Natural killer cell treated with Interleukin-12 subunit alpha and Interleukin-12 subunit beta and Interleukin-15 and Interleukin-18, amount 100 ng/mL, for 72 hours (primary cell): ENCODE results near the gene NCK2. TPM values are rescaled to one million over a fixed set of nuclear protein-coding genes. Genes with fewer than 3 reads are reported as not detected.

Source experiments
- ATAC-seq, 2 donors: fragments of 150-1000 bp; cut with Tn5 transposase in 1 of 2; sonication (Bioruptor Pico), chemical (Tn5 transposase) in 1 of 2; 2 replicates each; pipeline ENCODE4 v1.10.0; 2021
- DNase-seq: peaks from one replicate; pipeline ENCODE4 v3.0.0; 2022; ENCODE audit warnings: low spot score
- H3K27ac Mint-ChIP-seq, 2 donors: 1 replicate in 1 of 2; 2 replicates in 1 of 2; pipeline ENCODE4 v1.8.0; 2022; ENCODE audit warnings: mixed read lengths in 2 of 2, mild to moderate bottlenecking in 1 of 2, moderate library complexity in 1 of 2
- H3K27me3 Mint-ChIP-seq, 2 donors: 1 replicate in 1 of 2; 2 replicates in 1 of 2; pipeline ENCODE4 v1.8.0; 2022; ENCODE audit warnings: mixed read lengths in 2 of 2
- H3K36me3 Mint-ChIP-seq: one replicate; pipeline ENCODE4 v1.8.0; 2022; ENCODE audit warnings: mixed read lengths
- H3K4me1 Mint-ChIP-seq, 2 donors: 1 replicate in 1 of 2; 2 replicates in 1 of 2; pipeline ENCODE4 v1.8.0; 2022; ENCODE audit warnings: low read depth in 2 of 2, mixed read lengths in 2 of 2, mild to moderate bottlenecking in 1 of 2
- H3K4me3 Mint-ChIP-seq: one replicate; pipeline ENCODE4 v1.8.0; 2022; ENCODE audit warnings: mixed read lengths
- H3K9me3 Mint-ChIP-seq: 2 replicates; pipeline ENCODE4 v1.8.0; 2022; ENCODE audit warnings: mixed read lengths
- total RNA-seq, 2 donors: library from RNA; stranded (reverse); gene quantifications; one replicate each; pipeline ENCODE4 v1.2.3, GENCODE V29; 2022

NCK2 gene
- total RNA-seq, 2 donors from 2014 or later: 44.7 to 47.4 TPM

- Mint-ChIP-seq H3K27me3 (no peaks in the 10 kb centered on the region), H3K27ac (peak overlapping the region; percentile 28 to 45), H3K4me3 (peak overlapping the region; percentile 15), H3K9me3 (no peaks in the 10 kb centered on the region), H3K36me3 (peaks cover 13% of the 10 kb centered on the region), H3K4me1 (peaks cover 60 to 62% of the 10 kb centered on the region in 2 donors)
- ATAC-seq (peak in 1 of 2 donors; percentile 26), DNase-seq (no peak)
Observed at GRCh38 chr2:105858868-105859693, 114.4 kb downstream of the NCK2 start.

GRCh38 chr2:105859694-105859951 lies 114.9 kb downstream of the NCK2 start:
- Mint-ChIP-seq H3K36me3 (peaks cover 13% of the 10 kb centered on the region), H3K9me3 (no peaks in the 10 kb centered on the region), H3K27ac (peak overlapping the region in 1 of 2 donors; percentile 45), H3K4me1 (peaks cover 66 to 67% of the 10 kb centered on the region in 2 donors), H3K4me3 (no peak overlapping the region), H3K27me3 (no peaks in the 10 kb centered on the region)
- no peak for DNase-seq
- ATAC-seq: no peak

- Mint-ChIP-seq H3K27ac (peak overlapping the region in 1 of 2 donors; percentile 45), H3K27me3 (no peaks in the 10 kb centered on the region), H3K4me3 (no peak overlapping the region), H3K36me3 (peaks cover 13% of the 10 kb centered on the region), H3K4me1 (peaks cover 71 to 77% of the 10 kb centered on the region in 2 donors), H3K9me3 (no peaks in the 10 kb centered on the region)
- ATAC-seq (no peak), DNase-seq (no peak)
Observed at GRCh38 chr2:105860567-105860966, 115.9 kb downstream of the NCK2 start.

DNA sequence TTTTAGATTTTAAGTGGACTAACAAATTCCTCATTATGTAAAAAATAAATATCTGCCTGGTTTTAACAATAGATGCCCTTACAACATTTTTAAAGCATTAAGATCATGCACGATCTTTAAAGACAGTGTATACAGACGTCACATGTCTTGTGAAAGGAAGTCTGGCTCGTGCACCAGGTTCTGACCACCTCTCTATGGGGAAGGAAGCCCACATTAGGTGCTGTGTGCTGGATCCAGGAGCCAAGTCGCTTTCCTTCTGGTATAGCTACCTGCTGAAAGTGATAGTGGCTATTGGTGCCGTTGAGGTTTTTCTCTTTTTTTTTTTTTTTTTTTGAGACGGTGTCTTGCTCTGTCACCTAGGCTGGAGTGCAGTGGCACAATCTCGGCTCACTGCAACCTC lies 116.5 kb downstream of the NCK2 start:
- Mint-ChIP-seq H3K4me3 (no peak overlapping the region), H3K4me1 (peaks cover 68 to 75% of the 10 kb centered on the region in 2 donors), H3K9me3 (no peaks in the 10 kb centered on the region), H3K27ac (no peak overlapping the region), H3K27me3 (no peaks in the 10 kb centered on the region), H3K36me3 (peaks cover 10% of the 10 kb centered on the region)
- ATAC-seq: no peak
- no peak for DNase-seq

DNA sequence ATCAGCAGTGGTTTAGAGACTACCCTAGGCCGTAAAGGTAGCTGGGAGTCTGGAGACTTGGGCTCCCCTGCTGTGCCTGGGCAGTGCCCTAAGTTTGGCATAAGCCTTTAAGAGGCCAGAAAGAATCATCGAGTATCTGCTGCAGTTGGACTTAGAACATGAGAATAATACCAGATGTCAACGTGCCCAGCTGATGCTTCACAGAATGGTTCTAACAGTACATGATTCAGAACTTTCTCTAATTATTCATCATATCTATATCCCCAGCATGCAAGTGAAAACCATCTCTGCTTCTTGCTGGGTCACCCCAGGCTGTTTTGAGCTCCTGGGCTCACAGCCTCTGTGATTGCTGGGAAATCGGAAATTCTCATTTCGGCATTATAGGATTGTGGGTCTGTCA lies 118.1 kb downstream of the NCK2 start:
- H3K27me3 Mint-ChIP-seq: no peaks in the 10 kb centered on the region
- H3K4me3 Mint-ChIP-seq: no peak overlapping the region
- H3K27ac Mint-ChIP-seq: peak overlapping the region in 1 of 2 donors; percentile 37
- DNase-seq (no peak), ATAC-seq (no peak)
- peaks cover 60 to 62% of the 10 kb centered on the region in 2 donors for H3K4me1 Mint-ChIP-seq
- H3K36me3 Mint-ChIP-seq: peaks cover 1% of the 10 kb centered on the region
- no peaks in the 10 kb centered on the region for H3K9me3 Mint-ChIP-seq

GRCh38 chr2:105864262-105864661 lies 119.5 kb downstream of the NCK2 start:
- ATAC-seq: peak; percentile 38 to 53
- Mint-ChIP-seq H3K27ac (peak overlapping the region; percentile 31 to 70), H3K4me3 (peak overlapping the region; percentile 9), H3K36me3 (no peaks in the 10 kb centered on the region), H3K27me3 (no peaks in the 10 kb centered on the region), H3K4me1 (peaks cover 53 to 63% of the 10 kb centered on the region in 2 donors), H3K9me3 (no peaks in the 10 kb centered on the region)
- no peak for DNase-seq

- Mint-ChIP-seq H3K4me3 (no peak overlapping the region), H3K27ac (peak overlapping the region; percentile 31 to 70), H3K36me3 (no peaks in the 10 kb centered on the region), H3K9me3 (no peaks in the 10 kb centered on the region), H3K27me3 (no peaks in the 10 kb centered on the region), H3K4me1 (peaks cover 47 to 59% of the 10 kb centered on the region in 2 donors)
- ATAC-seq (no peak), DNase-seq (no peak)
Observed at GRCh38 chr2:105865222-105865913, 120.7 kb downstream of the NCK2 start.

- Mint-ChIP-seq H3K4me1 (peaks cover 50 to 61% of the 10 kb centered on the region in 2 donors), H3K27ac (no peak overlapping the region), H3K36me3 (no peaks in the 10 kb centered on the region), H3K4me3 (no peak overlapping the region), H3K27me3 (no peaks in the 10 kb centered on the region), H3K9me3 (no peaks in the 10 kb centered on the region)
- DNase-seq: no peak
- no peak for ATAC-seq
Observed at GRCh38 chr2:105866216-105867185, 121.8 kb downstream of the NCK2 start.

DNA sequence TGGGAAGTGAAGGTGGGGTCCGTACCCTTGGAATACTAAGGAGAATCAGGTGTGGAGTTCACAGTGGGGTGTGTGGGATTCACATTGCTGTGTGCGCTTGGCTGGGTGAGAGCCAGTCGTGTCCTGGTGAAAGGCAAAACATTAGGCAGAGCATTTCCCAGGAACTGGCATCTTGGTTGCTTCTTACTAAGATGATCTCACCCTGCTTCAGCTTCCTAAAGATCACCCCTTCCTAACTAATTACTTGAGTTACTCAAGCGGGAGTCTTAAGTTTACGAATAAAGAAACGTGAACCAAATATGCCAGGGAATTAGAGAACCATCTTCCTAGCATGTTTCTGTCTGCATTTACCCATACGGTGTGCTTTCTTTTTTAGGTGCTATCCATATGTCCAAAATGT lies 122.9 kb downstream of the NCK2 start:
- peaks cover 52 to 70% of the 10 kb centered on the region in 2 donors for H3K4me1 Mint-ChIP-seq
- H3K4me3 Mint-ChIP-seq: no peak overlapping the region
- no peaks in the 10 kb centered on the region for H3K9me3 Mint-ChIP-seq
- no peaks in the 10 kb centered on the region for H3K27me3 Mint-ChIP-seq
- peak overlapping the region in 1 of 2 donors; percentile 68 for H3K27ac Mint-ChIP-seq
- ATAC-seq (no peak), DNase-seq (no peak)
- no peaks in the 10 kb centered on the region for H3K36me3 Mint-ChIP-seq

DNA sequence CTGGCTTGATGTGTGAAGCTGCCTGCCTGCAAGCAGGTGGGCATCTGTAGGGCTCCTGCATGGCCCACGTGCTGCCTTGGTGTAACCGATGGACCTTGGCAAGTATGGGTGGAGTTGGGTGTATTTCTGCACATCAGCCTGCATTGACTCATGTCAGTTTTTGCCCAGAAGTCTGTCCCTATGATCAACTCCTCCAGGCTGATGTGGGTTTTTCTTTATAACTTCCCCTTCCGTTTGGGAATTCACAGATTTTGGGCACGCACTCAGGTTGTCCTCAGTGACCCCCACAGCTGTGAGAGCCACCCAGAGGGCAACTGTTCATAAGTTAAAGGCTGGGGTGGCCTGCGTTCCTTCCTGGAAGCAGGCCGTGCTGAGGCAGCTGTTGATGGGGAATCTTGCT lies 123.3 kb downstream of the NCK2 start:
- no peaks in the 10 kb centered on the region for H3K27me3 Mint-ChIP-seq
- no peak for DNase-seq
- H3K4me1 Mint-ChIP-seq: peaks cover 52 to 70% of the 10 kb centered on the region in 2 donors
- H3K36me3 Mint-ChIP-seq: no peaks in the 10 kb centered on the region
- no peak overlapping the region for H3K4me3 Mint-ChIP-seq
- H3K27ac Mint-ChIP-seq: peak overlapping the region in 1 of 2 donors; percentile 66
- no peaks in the 10 kb centered on the region for H3K9me3 Mint-ChIP-seq
- ATAC-seq: no peak

GRCh38 chr2:105869341-105869740 lies 124.6 kb downstream of the NCK2 start:
- no peak overlapping the region for H3K27ac Mint-ChIP-seq
- ATAC-seq: no peak

GRCh38 chr2:105870062-105870461 lies 125.3 kb downstream of the NCK2 start:
- peaks cover 52 to 62% of the 10 kb centered on the region in 2 donors for H3K4me1 Mint-ChIP-seq
- no peak for ATAC-seq
- H3K4me3 Mint-ChIP-seq: no peak overlapping the region
- no peaks in the 10 kb centered on the region for H3K36me3 Mint-ChIP-seq
- no peak overlapping the region for H3K27ac Mint-ChIP-seq
- H3K27me3 Mint-ChIP-seq: no peaks in the 10 kb centered on the region
- no peak for DNase-seq
- H3K9me3 Mint-ChIP-seq: no peaks in the 10 kb centered on the region

More at GRCh38 chr2:105869341-105869740, 124.6 kb downstream of the NCK2 start:
- Mint-ChIP-seq H3K9me3 (no peaks in the 10 kb centered on the region), H3K36me3 (no peaks in the 10 kb centered on the region), H3K4me1 (peaks cover 55 to 68% of the 10 kb centered on the region in 2 donors), H3K4me3 (no peak overlapping the region), H3K27me3 (no peaks in the 10 kb centered on the region)
- DNase-seq: no peak

GRCh38 chr2:105870858-105871257 lies 126.1 kb downstream of the NCK2 start:
- Mint-ChIP-seq H3K27me3 (no peaks in the 10 kb centered on the region), H3K36me3 (no peaks in the 10 kb centered on the region), H3K9me3 (no peaks in the 10 kb centered on the region), H3K4me3 (peak overlapping the region; percentile 24), H3K27ac (peak overlapping the region in 1 of 2 donors; percentile 12), H3K4me1 (peaks cover 52 to 61% of the 10 kb centered on the region in 2 donors)
- no peak for ATAC-seq
- DNase-seq: no peak
